Measurements from ENCODE around the gene SREK1. TPM values are rescaled to one million over a fixed set of nuclear protein-coding genes. Genes with fewer than 3 reads are reported as not detected.

Gene SREK1
- total RNA-seq, 1 experiment from 2014 or later: 38.4 TPM

- TF ChIP-seq, protein P1, sequence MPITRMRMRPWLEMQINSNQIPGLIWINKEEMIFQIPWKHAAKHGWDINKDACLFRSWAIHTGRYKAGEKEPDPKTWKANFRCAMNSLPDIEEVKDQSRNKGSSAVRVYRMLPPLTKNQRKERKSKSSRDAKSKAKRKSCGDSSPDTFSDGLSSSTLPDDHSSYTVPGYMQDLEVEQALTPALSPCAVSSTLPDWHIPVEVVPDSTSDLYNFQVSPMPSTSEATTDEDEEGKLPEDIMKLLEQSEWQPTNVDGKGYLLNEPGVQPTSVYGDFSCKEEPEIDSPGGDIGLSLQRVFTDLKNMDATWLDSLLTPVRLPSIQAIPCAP (CRISPR knock-in tag; IDR thresholded peaks at IDR 0.05): no peak
- TF ChIP-seq GRHL2 (CRISPR knock-in tag; IDR thresholded peaks at IDR 0.05; ENCODE audit: insufficient replicate concordance, severe bottlenecking) (no peak), TEAD1 (CRISPR knock-in tag; IDR thresholded peaks at IDR 0.05) (no peak), ZNF138 (CRISPR knock-in tag; conservative IDR thresholded peaks at IDR 0.05) (no peak), RELA (CRISPR knock-in tag; IDR thresholded peaks at IDR 0.05; ENCODE audit: borderline replicate concordance) (no peak), ZNF232 (CRISPR knock-in tag; IDR thresholded peaks at IDR 0.05) (no peak)
These were observed 25.8 kb upstream of the SREK1 start (continued) for GRCh38 chr5:66118304-66118703.

DNA sequence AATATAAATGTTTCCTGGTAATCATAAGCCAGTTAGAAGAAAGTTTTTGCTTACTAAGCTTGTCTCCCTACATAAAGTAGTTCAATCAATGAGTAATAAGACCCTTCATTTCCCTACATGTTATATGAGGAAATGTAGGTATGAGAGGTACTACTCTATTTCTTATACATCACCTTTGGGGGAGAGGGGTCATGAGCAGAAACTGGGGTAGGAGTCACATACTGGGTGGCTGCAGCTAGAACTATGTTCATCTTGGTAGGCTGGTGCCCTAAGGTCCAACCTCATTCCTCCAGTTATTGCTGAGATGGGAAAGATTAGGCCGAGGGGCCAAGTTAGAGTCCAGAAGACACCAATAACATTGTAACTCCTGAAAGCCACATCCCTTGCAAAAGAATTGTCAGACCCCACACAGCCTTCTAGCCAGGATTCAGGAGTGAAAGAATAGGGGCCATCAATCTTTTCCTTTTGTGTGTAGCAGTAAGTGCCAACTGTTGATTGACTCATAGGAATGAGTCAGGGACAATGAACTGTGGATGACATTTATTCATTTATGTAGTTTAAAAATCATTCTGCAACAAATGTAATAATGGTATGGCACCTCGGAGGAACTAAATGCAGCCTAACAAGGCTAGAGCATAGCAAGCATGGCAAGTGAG is 21.6 kb upstream of the SREK1 start:
- Mint-ChIP-seq H3K27ac (no peak overlapping the region), H3K4me1 (no peaks in the 10 kb centered on the region), H3K4me3 (no peak overlapping the region), H3K9me3 (no peaks in the 10 kb centered on the region), H3K27me3 (ENCODE audit: low read depth) (peaks cover 4% of the 10 kb centered on the region; the same call in 1 of the 2 replicates), H3K36me3 (no peaks in the 10 kb centered on the region)
- ATAC-seq (no peak), DNase-seq (ENCODE audit: low spot score) (no peak)
- no peak for TF ChIP-seq ZNF232 (CRISPR knock-in tag; IDR thresholded peaks at IDR 0.05)
- TF ChIP-seq E2F5 (CRISPR knock-in tag; IDR thresholded peaks at IDR 0.05): no peak
- no peak for TF ChIP-seq ZNF138 (CRISPR knock-in tag; conservative IDR thresholded peaks at IDR 0.05)
- TF ChIP-seq IRF2 (CRISPR knock-in tag; IDR thresholded peaks at IDR 0.05; ENCODE audit: borderline replicate concordance, low read depth): no peak
- TF ChIP-seq GTF2I (CRISPR knock-in tag; conservative IDR thresholded peaks at IDR 0.05): no peak
- no peak for TF ChIP-seq ESRRA (CRISPR knock-in tag; IDR thresholded peaks at IDR 0.05; ENCODE audit: borderline replicate concordance)
- TF ChIP-seq, protein P2, sequence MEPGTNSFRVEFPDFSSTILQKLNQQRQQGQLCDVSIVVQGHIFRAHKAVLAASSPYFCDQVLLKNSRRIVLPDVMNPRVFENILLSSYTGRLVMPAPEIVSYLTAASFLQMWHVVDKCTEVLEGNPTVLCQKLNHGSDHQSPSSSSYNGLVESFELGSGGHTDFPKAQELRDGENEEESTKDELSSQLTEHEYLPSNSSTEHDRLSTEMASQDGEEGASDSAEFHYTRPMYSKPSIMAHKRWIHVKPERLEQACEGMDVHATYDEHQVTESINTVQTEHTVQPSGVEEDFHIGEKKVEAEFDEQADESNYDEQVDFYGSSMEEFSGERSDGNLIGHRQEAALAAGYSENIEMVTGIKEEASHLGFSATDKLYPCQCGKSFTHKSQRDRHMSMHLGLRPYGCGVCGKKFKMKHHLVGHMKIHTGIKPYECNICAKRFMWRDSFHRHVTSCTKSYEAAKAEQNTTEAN (CRISPR knock-in tag; IDR thresholded peaks at IDR 0.05): no peak
- no peak for TF ChIP-seq ATF3 (CRISPR knock-in tag; conservative IDR thresholded peaks at IDR 0.05)
- no peak for TF ChIP-seq NR2C2 (CRISPR knock-in tag; IDR thresholded peaks at IDR 0.05)
- no peak for TF ChIP-seq ZNF671 (CRISPR knock-in tag; IDR thresholded peaks at IDR 0.05)
- no peak for TF ChIP-seq SMAD3 (CRISPR knock-in tag; IDR thresholded peaks at IDR 0.05; ENCODE audit: borderline replicate concordance)
- TF ChIP-seq, protein P3, sequence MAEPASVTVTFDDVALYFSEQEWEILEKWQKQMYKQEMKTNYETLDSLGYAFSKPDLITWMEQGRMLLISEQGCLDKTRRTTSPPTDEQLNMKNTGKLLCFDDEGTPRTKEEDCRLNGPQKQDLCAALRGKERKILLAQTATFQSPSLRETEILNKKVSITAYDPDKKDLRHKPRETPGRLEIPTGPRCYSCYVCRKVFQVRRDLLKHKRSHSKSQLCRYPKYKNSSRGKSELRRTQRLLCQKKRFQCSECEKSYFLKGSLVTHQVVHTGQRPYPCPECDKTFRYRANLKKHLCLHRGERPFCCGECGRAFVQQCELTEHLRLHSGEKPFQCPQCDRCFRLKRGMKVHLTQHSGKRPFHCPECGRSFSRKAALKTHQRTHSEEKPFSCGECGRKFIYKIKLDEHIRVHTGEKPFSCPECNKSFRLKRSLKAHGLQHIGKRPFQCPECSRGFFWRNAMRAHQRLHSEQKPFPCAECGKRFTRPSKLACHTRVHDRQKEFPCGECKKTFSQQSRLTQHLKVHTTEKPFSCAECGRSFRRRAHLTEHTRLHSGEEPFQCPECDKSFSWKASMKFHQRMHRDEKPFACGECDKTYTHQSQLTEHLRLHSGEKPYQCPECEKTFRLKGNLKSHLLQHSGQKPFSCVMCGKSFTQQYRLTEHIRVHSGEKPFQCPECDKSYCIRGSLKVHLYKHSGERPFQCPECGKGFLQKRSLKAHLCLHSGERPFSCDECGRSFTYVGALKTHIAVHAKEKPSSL (CRISPR knock-in tag; conservative IDR thresholded peaks at IDR 0.05): no peak
- no peak for TF ChIP-seq FOXP1 (CRISPR knock-in tag; IDR thresholded peaks at IDR 0.05; ENCODE audit: borderline replicate concordance)
- TF ChIP-seq CREB1 (CRISPR knock-in tag; IDR thresholded peaks at IDR 0.05): no peak
- no peak for TF ChIP-seq CBFB (CRISPR knock-in tag; IDR thresholded peaks at IDR 0.05; ENCODE audit: low read depth)
- TF ChIP-seq, protein P4, sequence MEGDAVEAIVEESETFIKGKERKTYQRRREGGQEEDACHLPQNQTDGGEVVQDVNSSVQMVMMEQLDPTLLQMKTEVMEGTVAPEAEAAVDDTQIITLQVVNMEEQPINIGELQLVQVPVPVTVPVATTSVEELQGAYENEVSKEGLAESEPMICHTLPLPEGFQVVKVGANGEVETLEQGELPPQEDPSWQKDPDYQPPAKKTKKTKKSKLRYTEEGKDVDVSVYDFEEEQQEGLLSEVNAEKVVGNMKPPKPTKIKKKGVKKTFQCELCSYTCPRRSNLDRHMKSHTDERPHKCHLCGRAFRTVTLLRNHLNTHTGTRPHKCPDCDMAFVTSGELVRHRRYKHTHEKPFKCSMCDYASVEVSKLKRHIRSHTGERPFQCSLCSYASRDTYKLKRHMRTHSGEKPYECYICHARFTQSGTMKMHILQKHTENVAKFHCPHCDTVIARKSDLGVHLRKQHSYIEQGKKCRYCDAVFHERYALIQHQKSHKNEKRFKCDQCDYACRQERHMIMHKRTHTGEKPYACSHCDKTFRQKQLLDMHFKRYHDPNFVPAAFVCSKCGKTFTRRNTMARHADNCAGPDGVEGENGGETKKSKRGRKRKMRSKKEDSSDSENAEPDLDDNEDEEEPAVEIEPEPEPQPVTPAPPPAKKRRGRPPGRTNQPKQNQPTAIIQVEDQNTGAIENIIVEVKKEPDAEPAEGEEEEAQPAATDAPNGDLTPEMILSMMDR (IDR thresholded peaks at IDR 0.05): no peak
- ChIA-PET CTCF (no interaction called here), POLR2A (interaction anchor here (0.7 kb wide), 1 partner anchor 10 kb away, joined by 3 read pairs; no protein-coding TSS in a partner anchor)
